PFSK-1 (cell line): ENCODE measurements around the gene USP35.

Experiments
- FOXP2 ChIP-seq: optimal IDR thresholded peaks from 2 replicates; pipeline ENCODE3; 2011; ENCODE audit warnings: borderline replicate concordance, control low read depth, inconsistent platforms; ENCODE audit not compliant: insufficient read depth; ENCODE audit errors: extremely low read length, extremely low read depth
- POLR2AphosphoS5 ChIP-seq: IDR thresholded peaks from 2 replicates; pipeline ENCODE4 v1.6.1; 2012; ENCODE audit warnings: low read depth, mild to moderate bottlenecking, control low read depth, low read length, moderate library complexity
- SIN3A ChIP-seq: IDR thresholded peaks from 2 replicates; pipeline ENCODE4 v1.6.1; 2012; ENCODE audit warnings: mild to moderate bottlenecking, low read length, moderate library complexity, borderline replicate concordance; ENCODE audit not compliant: insufficient read depth
- TAF1 ChIP-seq: IDR thresholded peaks from 2 replicates; pipeline ENCODE4 v1.6.1; 2012; ENCODE audit warnings: low read length, control low read depth, borderline replicate concordance; ENCODE audit not compliant: insufficient read depth
- TF ChIP-seq, protein P1 (sequence below), 2 experiments: IDR thresholded peaks; 2 replicates each; pipeline versions ENCODE4 v1.6.1 to v1.8.0; 2011 to 2012; ENCODE audit warnings: low read depth in 2 of 2, low read length in 2 of 2, control low read depth in 1 of 2, inconsistent platforms in 1 of 2, mild to moderate bottlenecking in 1 of 2, moderate library complexity in 1 of 2; ENCODE audit not compliant: insufficient read depth in 1 of 2

USP35 gene

DNA sequence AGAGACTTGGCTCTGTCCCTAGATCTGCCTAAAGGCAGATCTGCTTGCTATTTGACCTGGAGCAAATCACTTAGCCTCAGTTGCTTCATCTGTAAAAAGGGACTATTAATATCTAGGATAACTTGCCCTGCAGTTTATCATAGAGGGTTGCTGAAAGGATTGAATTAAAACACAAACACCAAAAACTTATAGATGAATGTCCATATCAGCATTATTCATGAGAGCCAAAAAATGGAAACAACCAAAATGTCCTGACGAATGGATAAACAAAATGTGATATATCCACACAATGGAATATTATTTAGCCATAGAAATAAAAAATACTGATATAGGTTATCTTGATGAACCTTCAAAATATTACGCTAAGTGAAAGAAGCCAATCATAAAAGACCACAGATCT is 67.2 kb downstream of the USP35 start:
- TF ChIP-seq SIN3A (no peak), TAF1 (no peak), POLR2AphosphoS5 (no peak), FOXP2 (no peak)
- TF ChIP-seq, protein P1, sequence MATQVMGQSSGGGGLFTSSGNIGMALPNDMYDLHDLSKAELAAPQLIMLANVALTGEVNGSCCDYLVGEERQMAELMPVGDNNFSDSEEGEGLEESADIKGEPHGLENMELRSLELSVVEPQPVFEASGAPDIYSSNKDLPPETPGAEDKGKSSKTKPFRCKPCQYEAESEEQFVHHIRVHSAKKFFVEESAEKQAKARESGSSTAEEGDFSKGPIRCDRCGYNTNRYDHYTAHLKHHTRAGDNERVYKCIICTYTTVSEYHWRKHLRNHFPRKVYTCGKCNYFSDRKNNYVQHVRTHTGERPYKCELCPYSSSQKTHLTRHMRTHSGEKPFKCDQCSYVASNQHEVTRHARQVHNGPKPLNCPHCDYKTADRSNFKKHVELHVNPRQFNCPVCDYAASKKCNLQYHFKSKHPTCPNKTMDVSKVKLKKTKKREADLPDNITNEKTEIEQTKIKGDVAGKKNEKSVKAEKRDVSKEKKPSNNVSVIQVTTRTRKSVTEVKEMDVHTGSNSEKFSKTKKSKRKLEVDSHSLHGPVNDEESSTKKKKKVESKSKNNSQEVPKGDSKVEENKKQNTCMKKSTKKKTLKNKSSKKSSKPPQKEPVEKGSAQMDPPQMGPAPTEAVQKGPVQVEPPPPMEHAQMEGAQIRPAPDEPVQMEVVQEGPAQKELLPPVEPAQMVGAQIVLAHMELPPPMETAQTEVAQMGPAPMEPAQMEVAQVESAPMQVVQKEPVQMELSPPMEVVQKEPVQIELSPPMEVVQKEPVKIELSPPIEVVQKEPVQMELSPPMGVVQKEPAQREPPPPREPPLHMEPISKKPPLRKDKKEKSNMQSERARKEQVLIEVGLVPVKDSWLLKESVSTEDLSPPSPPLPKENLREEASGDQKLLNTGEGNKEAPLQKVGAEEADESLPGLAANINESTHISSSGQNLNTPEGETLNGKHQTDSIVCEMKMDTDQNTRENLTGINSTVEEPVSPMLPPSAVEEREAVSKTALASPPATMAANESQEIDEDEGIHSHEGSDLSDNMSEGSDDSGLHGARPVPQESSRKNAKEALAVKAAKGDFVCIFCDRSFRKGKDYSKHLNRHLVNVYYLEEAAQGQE (IDR thresholded peaks at IDR 0.05; ENCODE audit: insufficient read depth in 1 of 2, low read depth in 2 of 2, low read length in 2 of 2): no peak

- TF ChIP-seq SIN3A: no peak
- no peak for TF ChIP-seq POLR2AphosphoS5
- TF ChIP-seq, protein P1 (IDR thresholded peaks at IDR 0.05; ENCODE audit: insufficient read depth in 1 of 2, low read depth in 2 of 2, low read length in 2 of 2): no peak
- TF ChIP-seq TAF1: no peak
- no peak for TF ChIP-seq FOXP2
Observed at GRCh38 chr11:78256962-78257361, 68.2 kb downstream of the USP35 start.

DNA sequence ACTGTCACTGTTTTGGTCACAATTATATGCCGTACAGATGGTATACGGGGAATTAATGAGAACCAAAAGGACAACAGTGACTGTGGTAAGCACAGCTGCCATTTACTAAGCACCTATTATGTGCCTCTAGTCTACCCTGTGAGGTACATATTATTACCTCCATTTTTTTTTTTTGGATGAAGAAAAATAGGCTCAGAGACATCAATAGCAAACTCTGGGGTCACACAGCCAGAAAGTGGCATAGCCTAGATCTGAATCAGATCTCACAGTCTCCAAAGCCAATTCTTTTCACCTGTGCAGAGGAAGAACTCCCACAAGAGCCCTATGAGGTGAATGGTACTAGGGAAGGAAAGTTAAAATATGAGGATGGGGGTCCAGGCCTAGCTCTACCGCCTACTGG is 68.9 kb downstream of the USP35 start:
- TF ChIP-seq SIN3A (no peak), FOXP2 (no peak), POLR2AphosphoS5 (no peak), TAF1 (no peak)
- TF ChIP-seq, protein P1 (IDR thresholded peaks at IDR 0.05; ENCODE audit: insufficient read depth in 1 of 2, low read depth in 2 of 2, low read length in 2 of 2): no peak

DNA sequence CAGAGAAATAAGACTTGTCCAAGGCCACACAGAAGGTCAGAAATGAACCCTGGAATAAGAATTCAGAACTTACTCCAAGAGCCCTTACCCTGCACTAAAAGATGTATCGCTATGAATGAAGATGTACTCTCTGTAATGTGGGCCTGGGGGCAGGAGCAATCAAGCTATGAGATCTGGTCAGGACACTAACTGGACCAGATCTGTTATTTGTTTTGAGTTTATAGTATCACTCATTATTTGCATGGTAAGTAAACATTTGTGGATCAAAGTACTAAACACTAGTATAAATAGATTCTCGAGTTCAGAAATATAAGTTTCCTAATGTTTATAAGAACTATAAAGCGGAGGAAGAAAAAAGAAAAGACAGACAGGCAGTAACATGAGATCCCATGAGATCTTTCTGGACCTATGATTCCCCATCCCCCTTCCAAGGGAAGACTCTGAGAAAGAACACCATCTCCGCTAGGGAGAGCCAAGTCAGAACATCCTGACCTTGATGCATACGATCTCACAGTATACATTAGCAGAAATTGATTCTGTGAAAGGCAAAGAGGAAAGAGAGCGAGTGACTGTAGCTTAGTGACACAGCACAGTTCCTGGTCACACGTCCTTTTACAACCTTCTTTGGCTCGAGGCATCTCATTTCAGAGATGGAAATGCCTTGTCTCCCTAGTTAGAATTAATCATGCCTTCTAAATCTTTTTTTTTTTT is 71.2 kb downstream of the USP35 start:
- TF ChIP-seq FOXP2: no peak
- TF ChIP-seq, protein P1 (IDR thresholded peaks at IDR 0.05; ENCODE audit: insufficient read depth in 1 of 2, low read depth in 2 of 2, low read length in 2 of 2): no peak
- no peak for TF ChIP-seq SIN3A
- no peak for TF ChIP-seq TAF1
- no peak for TF ChIP-seq POLR2AphosphoS5
